UCSD-AML1 (cell line): ENCODE measurements around the gene PNLIPRP2.

Source experiments
- DNase-seq: peaks from one replicate; lab custom pipeline; 2025; ENCODE audit not compliant: unreplicated experiment; lab: John Stamatoyannopoulos, UW

PNLIPRP2 gene

GRCh38 chr10:116620423-116621400 is at the start of gene PNLIPRP2:
Gene PNLIPRP2, plus strand, starts transcription at chr10:116620953.
- no peak for DNase-seq

GRCh38 chr10:116574797-116575196 is 46.0 kb upstream of the PNLIPRP2 start:
- DNase-seq = no peak

GRCh38 chr10:116587878-116588591 is 32.7 kb upstream of the PNLIPRP2 start:
- no peak for DNase-seq

GRCh38 chr10:116588995-116589394 is 31.8 kb upstream of the PNLIPRP2 start:
- no peak for DNase-seq

- no peak for DNase-seq
Observed at GRCh38 chr10:116589926-116590325, 30.8 kb upstream of the PNLIPRP2 start.

GRCh38 chr10:116590590-116591444 is 29.9 kb upstream of the PNLIPRP2 start, which contains the start of gene PNLIPRP1:
Gene PNLIPRP1, plus strand, starts transcription at chr10:116590959. Its CDS starts 171 bp downstream, at chr10:116591130.
- DNase-seq = no peak

GRCh38 chr10:116593139-116593740 is 27.5 kb upstream of the PNLIPRP2 start:
- no peak for DNase-seq

GRCh38 chr10:116594525-116595035 is 26.2 kb upstream of the PNLIPRP2 start:
- DNase-seq = no peak

- no peak for DNase-seq
Observed at GRCh38 chr10:116596062-116596461, 24.7 kb upstream of the PNLIPRP2 start.

- DNase-seq = no peak
Observed at GRCh38 chr10:116597543-116597942, 23.2 kb upstream of the PNLIPRP2 start.

GRCh38 chr10:116598329-116598728 is 22.4 kb upstream of the PNLIPRP2 start:
- DNase-seq = no peak

GRCh38 chr10:116599991-116600390 is 20.8 kb upstream of the PNLIPRP2 start:
- DNase-seq = no peak

GRCh38 chr10:116602648-116603400 is 17.9 kb upstream of the PNLIPRP2 start:
- no peak for DNase-seq

- no peak for DNase-seq
Observed at GRCh38 chr10:116606061-116606483, 14.7 kb upstream of the PNLIPRP2 start.

GRCh38 chr10:116607336-116607735 is 13.4 kb upstream of the PNLIPRP2 start:
- no peak for DNase-seq

GRCh38 chr10:116608686-116609594 is 11.8 kb upstream of the PNLIPRP2 start:
- no peak for DNase-seq

GRCh38 chr10:116610443-116611152 is 10.2 kb upstream of the PNLIPRP2 start:
- DNase-seq = no peak

- DNase-seq = no peak
Observed at GRCh38 chr10:116611153-116611545, 9.6 kb upstream of the PNLIPRP2 start.
